Pancreas (tissue), 10 donors: ENCODE data around the gene SEC61B. TPM values are rescaled to one million over a fixed set of nuclear protein-coding genes. Genes with fewer than 3 reads are reported as not detected.

Experiments
- ATAC-seq, 4 donors: fragments of 200-7000 bp; cut with Tn5 transposase; one replicate each; pipeline versions ENCODE4 v1.8.0 to v1.9.1; 2020; ENCODE audit warnings: mild to moderate bottlenecking in 4 of 4, moderate library complexity in 4 of 4
- DNase-seq, 6 donors: peaks; one replicate each; pipeline ENCODE4 v3.0.0-alpha.2; 2020
- FAIRE-seq: peaks from 2 replicates; lab custom pipeline; 2012; peaks lifted over from hg19 to GRCh38; lab: Jason Lieb, UNC
- H3K27ac ChIP-seq, 4 donors: fragments of 200-600 bp; sonication (generic); 1 replicate in 3 of 4; 2 replicates in 1 of 4; pipeline versions ENCODE4 v1.5.0 to v1.8.0; 2020
- H3K27me3 ChIP-seq, 4 donors: fragments of 200-600 bp; one replicate each; pipeline ENCODE4 v1.8.0; 2021
- H3K36me3 ChIP-seq, 3 donors: fragments of 200-600 bp; sonication (generic) in 1 of 3; one replicate each; pipeline versions ENCODE4 v1.5.0 to v1.8.0; 2020 to 2021
- H3K4me1 ChIP-seq, 3 donors: fragments of 200-600 bp; one replicate each; pipeline ENCODE4 v1.8.0; 2021
- H3K4me3 ChIP-seq, 4 donors: fragments of 200-600 bp; sonication (generic) in 2 of 4; one replicate each; pipeline versions ENCODE4 v1.5.0 to v1.8.0; 2020 to 2021
- H3K9me3 ChIP-seq, 4 donors: fragments of 200-600 bp; one replicate each; pipeline ENCODE4 v1.8.0; 2021
- CTCF ChIP-seq, 4 donors: fragments of 200-600 bp; sonication (generic) in 3 of 4; IDR thresholded peaks; one replicate each; pipeline versions ENCODE4 v1.5.0 to v1.8.0; 2021; ENCODE audit warnings: antibody characterized with exemption in 4 of 4
- WGBS, 2 donors: extraction: QIAGEN DNeasy Blood & Tissue Kit; methylation state at CpG; one replicate each; pipeline ENCODE4 v1.1.7; 2013; 5-methylcytosine and 5-hydroxymethylcytosine counted together
- intact Hi-C, 3 donors: fragments of 100-400 bp; cut with DNase I; formaldehyde crosslinking; loops; one replicate each; pipeline versions ENCODE4 v1.11.1 to v1.14.2; 2022
- polyA plus RNA-seq, 2 donors: library from polyadenylated mRNA; stranded (reverse); fragments of 200-250 nt; gene quantifications; one replicate each; pipeline ENCODE4 v1.2.3, GENCODE V29; 2013
- total RNA-seq, 6 donors: library from RNA; stranded (reverse); fragmentation: NEBNext Ultra II Directional in 4 of 6; extraction: Animal tissue kit (Norgen Biotek cat#: 25700) in 4 of 6; gene quantifications; one replicate each; pipeline versions ENCODE4 v1.2.1 to v1.2.4, GENCODE V29; 2021 to 2023
- donor health status: healthy with polysubstance abuse.
- donor health status: DM: no; HTN: no; CAD: no; lungs with moderate emphysema.
- donor health status: DM: no; HTN: no; CAD: no.
- donor health status: control.
- donor health status: control.
- donor health status: Bipolar disorder and iron deficiency.
- donor health status: DM: yes; HTN: yes; CAD: no.
- donor health status: DM: no; HTN: no; CAD: no.
- donor health status: DM: no; HTN: no; CAD: no.
- donor health status: DM: yes; HTN: yes; CAD: no.

Gene SEC61B
- total and polyA plus RNA-seq, 8 donors, result 117 to 355 (median 168) TPM

- no peak for ATAC-seq
- TF ChIP-seq CTCF (IDR thresholded peaks at IDR 0.05), result no peak
- no peak for FAIRE-seq
- no peak for DNase-seq
- Histone ChIP-seq H3K27me3 (no peaks in the 10 kb centered on the region), H3K9me3 (no peaks in the 10 kb centered on the region), H3K27ac (no peak overlapping the region), H3K4me3 (no peak overlapping the region), H3K4me1 (no peaks in the 10 kb centered on the region), H3K36me3 (no peaks in the 10 kb centered on the region)
- 74 to 78% methylated on average over 5 of the region's 5 CpGs for WGBS, 2 donors
- intact Hi-C loops, result no loop called here
Measured at GRCh38 chr9:99201603-99202002, 20.5 kb upstream of the SEC61B start.

- Histone ChIP-seq H3K36me3 (no peaks in the 10 kb centered on the region), H3K9me3 (no peaks in the 10 kb centered on the region), H3K27me3 (no peaks in the 10 kb centered on the region), H3K27ac (no peak overlapping the region), H3K4me1 (no peaks in the 10 kb centered on the region), H3K4me3 (no peak overlapping the region)
- ATAC-seq, result no peak
- no peak for DNase-seq
- intact Hi-C loops, result no loop called here
- FAIRE-seq, result no peak
- no peak for TF ChIP-seq CTCF (IDR thresholded peaks at IDR 0.05)
Measured at GRCh38 chr9:99210572-99210971, 11.5 kb upstream of the SEC61B start.

GRCh38 chr9:99211746-99212145 is 10.3 kb upstream of the SEC61B start:
- H3K4me3 ChIP-seq, result no peak overlapping the region
- H3K9me3 ChIP-seq, result no peaks in the 10 kb centered on the region
- no peaks in the 10 kb centered on the region for H3K4me1 ChIP-seq
- FAIRE-seq (no peak), ATAC-seq (peak in 1 of 4 donors; percentile 19), DNase-seq (no peak)
- H3K27me3 ChIP-seq, result no peaks in the 10 kb centered on the region
- intact Hi-C loops, result no loop called here
- WGBS, 2 donors, result 91 to 100% methylated on average over 1 of the region's 1 CpG
- H3K27ac ChIP-seq, result no peak overlapping the region
- H3K36me3 ChIP-seq, result no peaks in the 10 kb centered on the region
- no peak for TF ChIP-seq CTCF (IDR thresholded peaks at IDR 0.05)

- Histone ChIP-seq H3K9me3 (no peaks in the 10 kb centered on the region), H3K36me3 (peaks cover 0 to 9% (median 0%) of the 10 kb centered on the region in 3 donors), H3K27ac (no peak overlapping the region), H3K4me3 (no peak overlapping the region), H3K27me3 (no peaks in the 10 kb centered on the region), H3K4me1 (peaks cover 0 to 7% (median 6%) of the 10 kb centered on the region in 3 donors)
- intact Hi-C loops, result no loop called here
- DNase-seq, result no peak
- no peak for TF ChIP-seq CTCF (IDR thresholded peaks at IDR 0.05)
- WGBS, 2 donors, result 93 to 97% methylated on average over 1 of the region's 1 CpG
- no peak for ATAC-seq
- no peak for FAIRE-seq
Measured at GRCh38 chr9:99213197-99213596, 8.9 kb upstream of the SEC61B start.

GRCh38 chr9:99216073-99216472 is 6.0 kb upstream of the SEC61B start:
- H3K36me3 ChIP-seq, result peaks cover 0 to 9% (median 0%) of the 10 kb centered on the region in 3 donors
- no peak for FAIRE-seq
- WGBS, 2 donors, result 94 to 100% methylated on average over 1 of the region's 1 CpG
- intact Hi-C loops, result no loop called here
- H3K27ac ChIP-seq, result no peak overlapping the region
- no peak for TF ChIP-seq CTCF (IDR thresholded peaks at IDR 0.05)
- ATAC-seq, result no peak
- no peak overlapping the region for H3K4me3 ChIP-seq
- H3K4me1 ChIP-seq, result peaks cover 6 to 19% (median 12%) of the 10 kb centered on the region in 3 donors
- H3K27me3 ChIP-seq, result no peaks in the 10 kb centered on the region
- DNase-seq, result no peak
- H3K9me3 ChIP-seq, result no peaks in the 10 kb centered on the region
